Glutamatergic neuron (in vitro differentiated cells): ENCODE measurements around the gene PPP1R12A. TPM values are rescaled to one million over a fixed set of nuclear protein-coding genes. Genes with fewer than 3 reads are reported as not detected.

ENCODE experiments used
- DNase-seq: peaks from one replicate; pipeline ENCODE4 v3.0.0; 2022
- H3K27ac Mint-ChIP-seq: one replicate; pipeline ENCODE4 v1.8.0; 2020; ENCODE audit warnings: mild to moderate bottlenecking, mixed read lengths, inconsistent platforms; ENCODE audit not compliant: unreplicated experiment
- H3K27me3 Mint-ChIP-seq: one replicate; pipeline ENCODE4 v1.8.0; 2020; ENCODE audit warnings: mild to moderate bottlenecking, moderate library complexity, mixed read lengths, inconsistent platforms; ENCODE audit not compliant: unreplicated experiment
- H3K36me3 Mint-ChIP-seq: one replicate; pipeline ENCODE4 v1.8.0; 2020; ENCODE audit warnings: mild to moderate bottlenecking, mixed read lengths, inconsistent platforms; ENCODE audit not compliant: unreplicated experiment
- H3K4me1 Mint-ChIP-seq: one replicate; pipeline ENCODE4 v1.8.0; 2020; ENCODE audit warnings: mild to moderate bottlenecking, low read depth, mixed read lengths, inconsistent platforms; ENCODE audit not compliant: unreplicated experiment
- H3K4me3 Mint-ChIP-seq: one replicate; pipeline ENCODE4 v1.8.0; 2020; ENCODE audit warnings: mild to moderate bottlenecking, mixed read lengths, inconsistent platforms; ENCODE audit not compliant: unreplicated experiment
- H3K9me3 Mint-ChIP-seq: one replicate; pipeline ENCODE4 v1.8.0; 2020; ENCODE audit warnings: mild to moderate bottlenecking, moderate library complexity, mixed read lengths, inconsistent platforms; ENCODE audit not compliant: unreplicated experiment
- total RNA-seq: library from RNA; stranded (reverse); fragmentation: NEBNext Ultra II Directional; extraction: Animal tissue kit (Norgen Biotek cat#: 25700); gene quantifications from one replicate; pipeline ENCODE4 v1.2.1, GENCODE V29; 2021; ENCODE audit not compliant: unreplicated experiment
- TF ChIP-seq, protein P1 (sequence below): fragments of 200-600 bp; sonication (generic); IDR thresholded peaks from one replicate; pipeline ENCODE4 v1.5.0; 2021; ENCODE audit not compliant: partially characterized antibody, unreplicated experiment

The PPP1R12A gene
- total RNA-seq, 1 donor from 2014 or later = 56.8 TPM

DNA sequence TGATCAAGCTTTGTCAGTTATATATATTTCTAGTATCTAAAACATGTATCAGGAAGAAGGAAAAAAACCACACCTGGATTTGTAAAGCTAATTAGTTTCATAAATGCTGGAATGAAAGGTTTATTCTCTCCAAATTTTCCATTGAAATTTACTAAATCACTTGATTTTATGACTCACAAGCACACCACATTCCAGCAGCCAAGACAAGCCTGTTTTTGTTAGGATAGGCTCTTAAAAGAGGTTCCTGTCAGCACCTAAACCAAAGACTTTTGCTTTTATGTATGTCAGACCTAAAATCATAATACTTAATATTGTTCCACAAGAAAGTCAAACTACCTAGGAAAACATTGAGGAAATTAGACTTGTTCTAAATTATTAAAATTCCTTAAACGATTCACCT, 158.8 kb downstream of the PPP1R12A start:
- Mint-ChIP-seq H3K27ac (no peak overlapping the region), H3K36me3 (no peaks in the 10 kb centered on the region), H3K27me3 (no peaks in the 10 kb centered on the region)

DNA sequence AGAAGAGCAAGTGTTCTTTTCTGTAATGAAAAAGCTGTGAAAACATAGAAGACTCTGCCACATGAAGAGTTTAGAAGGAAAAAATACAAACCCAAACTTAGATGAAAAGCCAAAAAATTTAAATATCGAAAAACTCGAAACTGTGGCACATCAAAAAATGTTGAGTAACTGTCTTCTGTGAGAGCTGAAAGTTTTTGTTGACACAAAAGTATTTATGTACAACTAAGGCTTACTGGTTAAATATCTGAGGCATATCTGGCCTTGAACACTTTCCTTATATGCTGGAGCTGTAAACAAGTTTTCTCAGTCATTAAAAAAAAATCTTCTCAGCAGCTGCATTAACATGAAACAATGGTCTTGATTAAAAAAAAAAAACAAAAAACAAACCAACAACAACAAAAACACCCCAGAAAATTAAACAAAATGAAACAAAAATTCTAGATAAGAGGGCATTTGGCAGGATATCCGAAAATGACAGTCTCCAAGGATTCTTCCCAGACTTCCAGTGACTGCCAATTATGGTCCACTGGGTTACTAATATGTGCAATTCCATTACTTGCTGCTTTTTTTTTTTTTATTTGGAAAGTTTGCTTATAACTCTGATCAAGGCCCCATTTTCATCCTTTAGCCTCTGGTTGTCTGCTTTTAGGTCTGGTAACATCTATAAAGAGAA, 159.4 kb downstream of the PPP1R12A start:
- Mint-ChIP-seq H3K4me1 (no peaks in the 10 kb centered on the region), H3K4me3 (no peak overlapping the region), H3K27me3 (no peaks in the 10 kb centered on the region), H3K9me3 (peaks cover 1% of the 10 kb centered on the region), H3K27ac (no peak overlapping the region), H3K36me3 (no peaks in the 10 kb centered on the region)
- TF ChIP-seq, protein P1, sequence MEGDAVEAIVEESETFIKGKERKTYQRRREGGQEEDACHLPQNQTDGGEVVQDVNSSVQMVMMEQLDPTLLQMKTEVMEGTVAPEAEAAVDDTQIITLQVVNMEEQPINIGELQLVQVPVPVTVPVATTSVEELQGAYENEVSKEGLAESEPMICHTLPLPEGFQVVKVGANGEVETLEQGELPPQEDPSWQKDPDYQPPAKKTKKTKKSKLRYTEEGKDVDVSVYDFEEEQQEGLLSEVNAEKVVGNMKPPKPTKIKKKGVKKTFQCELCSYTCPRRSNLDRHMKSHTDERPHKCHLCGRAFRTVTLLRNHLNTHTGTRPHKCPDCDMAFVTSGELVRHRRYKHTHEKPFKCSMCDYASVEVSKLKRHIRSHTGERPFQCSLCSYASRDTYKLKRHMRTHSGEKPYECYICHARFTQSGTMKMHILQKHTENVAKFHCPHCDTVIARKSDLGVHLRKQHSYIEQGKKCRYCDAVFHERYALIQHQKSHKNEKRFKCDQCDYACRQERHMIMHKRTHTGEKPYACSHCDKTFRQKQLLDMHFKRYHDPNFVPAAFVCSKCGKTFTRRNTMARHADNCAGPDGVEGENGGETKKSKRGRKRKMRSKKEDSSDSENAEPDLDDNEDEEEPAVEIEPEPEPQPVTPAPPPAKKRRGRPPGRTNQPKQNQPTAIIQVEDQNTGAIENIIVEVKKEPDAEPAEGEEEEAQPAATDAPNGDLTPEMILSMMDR = no peak
- no peak for DNase-seq

More for the DNA sequence above, 158.8 kb downstream of the PPP1R12A start:
- no peaks in the 10 kb centered on the region for H3K4me1 Mint-ChIP-seq
- TF ChIP-seq, protein P1 = no peak
- no peak for DNase-seq
- H3K4me3 Mint-ChIP-seq = no peak overlapping the region
- H3K9me3 Mint-ChIP-seq = peaks cover 1% of the 10 kb centered on the region

DNA sequence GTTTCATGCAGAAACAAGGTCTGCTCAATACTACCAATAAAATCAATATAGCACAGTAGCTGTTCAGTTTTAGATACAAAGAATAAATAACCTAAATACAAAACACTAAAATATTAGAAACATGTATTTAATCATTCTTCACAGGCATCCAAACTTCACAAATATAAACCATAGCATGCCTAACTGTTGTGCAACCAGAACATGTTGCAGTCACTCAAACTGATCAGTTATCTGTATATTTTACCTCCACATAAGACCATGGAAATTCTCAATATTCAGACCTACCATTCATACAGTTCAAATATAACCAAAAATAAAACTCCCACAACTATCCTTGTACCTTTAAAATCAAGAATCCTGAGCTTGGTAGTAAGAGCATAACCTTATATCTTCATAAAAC, 161.0 kb downstream of the PPP1R12A start:
- H3K4me3 Mint-ChIP-seq = no peak overlapping the region
- no peak overlapping the region for H3K27ac Mint-ChIP-seq
- DNase-seq = no peak
- H3K36me3 Mint-ChIP-seq = no peaks in the 10 kb centered on the region
- H3K27me3 Mint-ChIP-seq = no peaks in the 10 kb centered on the region
- no peaks in the 10 kb centered on the region for H3K4me1 Mint-ChIP-seq
- H3K9me3 Mint-ChIP-seq = peaks cover 1% of the 10 kb centered on the region
- TF ChIP-seq, protein P1 = no peak

DNA sequence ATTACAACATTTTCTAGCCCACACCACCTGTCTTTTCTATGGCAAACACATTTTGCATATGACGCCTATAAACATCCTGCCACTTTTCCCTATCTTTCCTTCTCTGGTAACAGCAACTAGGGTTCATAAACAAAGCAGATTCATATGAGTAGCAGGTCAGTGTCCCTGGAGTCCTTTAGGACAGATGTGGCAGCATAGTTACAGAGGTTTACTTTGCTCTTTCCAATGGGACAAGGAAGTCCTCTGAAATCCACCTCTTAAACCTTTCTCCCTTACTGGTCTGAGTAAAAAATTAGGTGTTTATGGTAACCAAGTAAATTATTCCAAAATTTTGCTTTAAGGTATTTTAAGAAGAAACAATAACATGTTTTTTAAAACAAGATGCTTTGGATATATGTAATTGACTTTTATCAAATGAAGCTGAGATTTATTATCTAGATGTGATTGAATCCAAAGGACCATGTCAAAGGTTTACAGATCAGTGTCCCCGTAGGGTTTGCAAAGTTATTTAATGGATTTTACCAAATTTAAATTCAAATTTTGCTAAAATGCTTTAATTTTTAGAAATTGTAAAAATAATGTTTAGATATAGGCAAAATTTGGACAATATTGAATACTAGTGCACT, 164.9 kb downstream of the PPP1R12A start:
- Mint-ChIP-seq H3K27ac (no peak overlapping the region), H3K4me3 (no peak overlapping the region), H3K9me3 (peaks cover 3% of the 10 kb centered on the region), H3K4me1 (no peaks in the 10 kb centered on the region), H3K27me3 (no peaks in the 10 kb centered on the region), H3K36me3 (no peaks in the 10 kb centered on the region)
- TF ChIP-seq, protein P1 = no peak
- DNase-seq = no peak

DNA sequence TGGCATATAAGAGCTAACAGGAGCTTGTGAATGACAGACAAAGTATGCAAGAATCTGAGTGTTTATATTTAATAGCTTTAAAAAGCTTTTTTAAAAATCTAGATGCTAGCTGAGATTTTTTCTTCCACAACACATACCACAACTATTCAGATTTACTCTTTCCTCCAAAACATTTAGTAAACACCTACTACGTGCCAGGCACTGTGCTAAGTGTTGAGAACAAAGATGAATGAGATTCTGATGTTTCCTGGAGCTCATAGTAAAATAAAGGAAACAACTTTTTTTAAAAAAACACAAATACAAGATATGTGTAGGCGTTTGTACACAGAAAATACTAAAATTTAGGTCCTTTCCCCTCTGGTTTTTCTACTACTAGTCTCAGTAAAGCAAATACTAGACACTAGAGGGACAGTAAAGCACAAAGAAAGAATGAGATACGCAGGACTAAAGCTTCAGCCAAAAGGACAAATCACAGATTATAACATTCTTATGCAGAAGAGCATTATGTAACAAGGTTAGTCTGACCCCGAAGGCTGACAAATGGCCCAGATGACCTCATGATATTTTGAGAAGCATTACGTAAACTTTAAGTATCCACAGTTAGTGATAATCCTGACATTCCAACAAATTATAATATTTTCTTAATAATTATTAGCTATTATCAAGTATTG, 165.6 kb downstream of the PPP1R12A start:
- Mint-ChIP-seq H3K4me3 (no peak overlapping the region), H3K4me1 (no peaks in the 10 kb centered on the region), H3K27ac (no peak overlapping the region), H3K36me3 (no peaks in the 10 kb centered on the region), H3K27me3 (no peaks in the 10 kb centered on the region), H3K9me3 (peaks cover 3% of the 10 kb centered on the region)
- TF ChIP-seq, protein P1 = no peak
- no peak for DNase-seq
